ENCODE data around the gene CKAP2L.

DNA sequence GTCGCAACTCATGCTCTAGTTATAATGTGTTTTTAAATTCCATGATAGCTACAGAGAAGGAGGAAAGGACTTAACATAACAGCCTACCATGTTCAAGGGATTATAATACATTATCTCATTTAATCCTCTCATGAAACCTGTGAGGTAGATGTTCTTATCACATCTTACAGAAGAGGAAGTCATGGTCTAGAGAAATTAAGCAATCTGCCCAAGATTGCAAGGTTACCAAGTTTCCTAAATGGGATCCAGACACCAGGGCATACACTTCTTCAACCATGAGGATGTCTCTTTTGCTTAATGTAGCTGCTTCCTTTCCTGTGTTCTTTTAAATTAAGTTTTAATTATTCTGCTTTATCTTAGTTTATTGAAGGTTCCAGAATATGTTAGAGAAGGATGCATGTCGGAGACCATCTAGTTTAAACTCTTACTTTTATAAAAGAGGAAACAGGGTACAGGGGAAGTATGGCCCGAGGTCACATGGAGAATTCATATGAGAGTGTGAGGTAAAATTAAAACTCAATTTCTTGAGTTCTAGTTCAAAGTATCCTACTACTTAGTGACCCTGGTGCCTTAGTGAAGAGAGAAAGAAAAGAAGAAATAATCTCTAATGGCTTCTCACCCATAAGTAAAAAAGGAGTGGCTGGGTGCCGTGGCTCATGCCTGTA, 23.5 kb upstream of the CKAP2L start:
- TF ChIP-seq, protein P1, sequence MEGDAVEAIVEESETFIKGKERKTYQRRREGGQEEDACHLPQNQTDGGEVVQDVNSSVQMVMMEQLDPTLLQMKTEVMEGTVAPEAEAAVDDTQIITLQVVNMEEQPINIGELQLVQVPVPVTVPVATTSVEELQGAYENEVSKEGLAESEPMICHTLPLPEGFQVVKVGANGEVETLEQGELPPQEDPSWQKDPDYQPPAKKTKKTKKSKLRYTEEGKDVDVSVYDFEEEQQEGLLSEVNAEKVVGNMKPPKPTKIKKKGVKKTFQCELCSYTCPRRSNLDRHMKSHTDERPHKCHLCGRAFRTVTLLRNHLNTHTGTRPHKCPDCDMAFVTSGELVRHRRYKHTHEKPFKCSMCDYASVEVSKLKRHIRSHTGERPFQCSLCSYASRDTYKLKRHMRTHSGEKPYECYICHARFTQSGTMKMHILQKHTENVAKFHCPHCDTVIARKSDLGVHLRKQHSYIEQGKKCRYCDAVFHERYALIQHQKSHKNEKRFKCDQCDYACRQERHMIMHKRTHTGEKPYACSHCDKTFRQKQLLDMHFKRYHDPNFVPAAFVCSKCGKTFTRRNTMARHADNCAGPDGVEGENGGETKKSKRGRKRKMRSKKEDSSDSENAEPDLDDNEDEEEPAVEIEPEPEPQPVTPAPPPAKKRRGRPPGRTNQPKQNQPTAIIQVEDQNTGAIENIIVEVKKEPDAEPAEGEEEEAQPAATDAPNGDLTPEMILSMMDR (IDR thresholded peaks at IDR 0.05): no peak
- TF ChIP-seq POLR2A (IDR thresholded peaks at IDR 0.05): no peak
